SK-N-SH (cell line): ENCODE measurements around the gene RELT. TPM values are rescaled to one million over a fixed set of nuclear protein-coding genes. Genes with fewer than 3 reads are reported as not detected.

Experiments used
- CTCF ChIA-PET: fragments of 300-600, 350-600 bp; formaldehyde crosslinking; extraction: SDS; loops from one replicate; lab custom pipeline; 2021; lab: Yijun Ruan, JAX
- POLR2A ChIA-PET: fragments of 350-600 bp; sonication (Branson Sonifier 250); formaldehyde crosslinking; extraction: SDS; loops from one replicate; lab custom pipeline; 2020; ENCODE audit warnings: antibody characterized with exemption, inconsistent platforms; lab: Yijun Ruan, JAX
- DNase-seq: peaks from one replicate; pipeline ENCODE4 v3.0.0; 2012
- H2AFZ ChIP-seq: fragments of 200-600 bp; sonication (generic); 2 replicates; pipeline ENCODE4 v1.8.1; 2016; ENCODE audit warnings: antibody characterized with exemption, mild to moderate bottlenecking, low read depth
- H3F3A ChIP-seq: fragments of 200-600 bp; sonication (generic); replicated peaks from 2 replicates; pipeline ENCODE3; 2016; ENCODE audit warnings: antibody characterized with exemption, mild to moderate bottlenecking; ENCODE audit not compliant: insufficient read depth
- H3K27ac ChIP-seq, 2 experiments: fragments of 200-500 bp in 1 of 2; fragments of 200-600 bp in 1 of 2; sonication (Bioruptor generic) in 1 of 2; sonication (generic), shearing (Covaris generic) in 1 of 2; 2 replicates each; pipeline versions ENCODE4 v1.5.1 to v1.6.1; 2014 to 2016; ENCODE audit warnings: low read depth in 2 of 2, inconsistent platforms in 1 of 2, low read length in 1 of 2, mild to moderate bottlenecking in 1 of 2, mixed read lengths in 1 of 2
- H3K27me3 ChIP-seq: fragments of 200-600 bp; sonication (generic), shearing (Covaris generic); 2 replicates; pipeline ENCODE4 v1.6.1; 2016; ENCODE audit warnings: mixed run types; ENCODE audit not compliant: insufficient read depth
- H3K36me3 ChIP-seq, 2 experiments: fragments of 200-500 bp in 1 of 2; fragments of 200-600 bp in 1 of 2; sonication (Bioruptor generic) in 1 of 2; sonication (generic) in 1 of 2; replicated peaks in 1 of 2; 2 replicates each; pipeline versions ENCODE3 to v1.5.1; 2014 to 2016; ENCODE audit warnings: low read length in 1 of 2, mild to moderate bottlenecking in 1 of 2; ENCODE audit not compliant: insufficient read depth in 2 of 2, control insufficient read depth in 1 of 2
- H3K4me1 ChIP-seq, 2 experiments: fragments of 200-500 bp in 1 of 2; fragments of 200-600 bp in 1 of 2; sonication (Bioruptor generic) in 1 of 2; sonication (generic), shearing (Covaris generic) in 1 of 2; 2 replicates each; pipeline versions ENCODE4 v1.5.1 to v1.6.1; 2014 to 2016; ENCODE audit warnings: low read depth in 1 of 2, low read length in 1 of 2, mixed run types in 1 of 2; ENCODE audit not compliant: insufficient read depth in 2 of 2, control insufficient read depth in 1 of 2
- H3K4me2 ChIP-seq: fragments of 200-600 bp; sonication (generic), shearing (Covaris generic); 2 replicates; pipeline ENCODE4 v1.6.1; 2017; ENCODE audit warnings: mixed run types
- H3K4me3 ChIP-seq, 2 experiments: fragments of 200-500 bp in 1 of 2; fragments of 200-600 bp in 1 of 2; sonication (Bioruptor generic) in 1 of 2; sonication (generic), shearing (Covaris generic) in 1 of 2; 2 replicates each; pipeline versions ENCODE4 v1.5.1 to v1.8.1; 2014 to 2016; ENCODE audit warnings: low read depth in 2 of 2, inconsistent platforms in 1 of 2, low read length in 1 of 2, mild to moderate bottlenecking in 1 of 2, mixed read lengths in 1 of 2, moderate library complexity in 1 of 2
- H3K79me2 ChIP-seq: fragments of 200-600 bp; sonication (generic); 2 replicates; pipeline ENCODE4 v1.8.1; 2017; ENCODE audit warnings: mild to moderate bottlenecking; ENCODE audit not compliant: insufficient read depth
- H3K9ac ChIP-seq: fragments of 200-600 bp; sonication (generic); 2 replicates; pipeline ENCODE4 v1.6.1; 2017; ENCODE audit warnings: mixed run types
- H3K9me2 ChIP-seq: fragments of 200-600 bp; sonication (generic); 2 replicates; pipeline ENCODE4 v1.6.1; 2017; ENCODE audit warnings: mixed run types
- H3K9me3 ChIP-seq: fragments of 200-600 bp; sonication (generic); 2 replicates; pipeline ENCODE4 v1.6.1; 2017; ENCODE audit warnings: mixed run types, mild to moderate bottlenecking, moderate library complexity
- H4K20me1 ChIP-seq: fragments of 200-600 bp; sonication (generic); 2 replicates; pipeline ENCODE4 v1.6.1; 2017; ENCODE audit warnings: mild to moderate bottlenecking, mixed run types; ENCODE audit not compliant: insufficient read depth
- CHD2 ChIP-seq: fragments of 150-350 bp; IDR thresholded peaks from 2 replicates; pipeline ENCODE4 v1.6.1; 2018; ENCODE audit warnings: low read length; ENCODE audit not compliant: partially characterized antibody
- EZH2phosphoT487 ChIP-seq: fragments of 200-600 bp; sonication (generic); IDR thresholded peaks from 2 replicates; pipeline ENCODE4 v1.6.1; 2017; ENCODE audit warnings: low read depth, mixed run types, mild to moderate bottlenecking, antibody characterized with exemption, moderate library complexity, borderline replicate concordance
- FOSL2 ChIP-seq: IDR thresholded peaks from 2 replicates; pipeline ENCODE4 v1.4.0; 2012; ENCODE audit warnings: low read depth, mild to moderate bottlenecking, moderate library complexity, borderline replicate concordance
- GABPA ChIP-seq: IDR thresholded peaks from 2 replicates; pipeline ENCODE4 v1.4.0; 2012; ENCODE audit warnings: low read depth, mild to moderate bottlenecking
- JUND ChIP-seq: IDR thresholded peaks from 2 replicates; pipeline ENCODE4 v1.4.0; 2012
- NRF1 ChIP-seq: IDR thresholded peaks from 2 replicates; pipeline ENCODE4 v1.6.1; 2012; ENCODE audit warnings: low read depth, mild to moderate bottlenecking, low read length
- POLR2AphosphoS5 ChIP-seq: IDR thresholded peaks from 2 replicates; pipeline ENCODE4 v1.6.1; 2012; ENCODE audit warnings: low read depth, low read length
- RXRA ChIP-seq: IDR thresholded peaks from 2 replicates; pipeline ENCODE4 v1.4.0; 2012; ENCODE audit warnings: low read depth, mild to moderate bottlenecking, borderline replicate concordance
- SMC3 ChIP-seq: IDR thresholded peaks from 2 replicates; pipeline ENCODE4 v1.6.1; 2012; ENCODE audit warnings: low read depth, low read length, improper control_type of control experiment
- TAF1 ChIP-seq: IDR thresholded peaks from 2 replicates; pipeline ENCODE4 v1.6.1; 2012; ENCODE audit warnings: low read depth, mild to moderate bottlenecking, low read length, moderate library complexity, borderline replicate concordance
- TEAD4 ChIP-seq: IDR thresholded peaks from 2 replicates; pipeline ENCODE4 v1.4.0; 2012; ENCODE audit warnings: mild to moderate bottlenecking, borderline replicate concordance; ENCODE audit not compliant: insufficient read depth
- USF1 ChIP-seq: IDR thresholded peaks from 2 replicates; pipeline ENCODE4 v1.4.0; 2012; ENCODE audit warnings: low read depth, borderline replicate concordance
- WGBS: methylation state at CpG from one replicate; pipeline ENCODE4 v1.1.6; 2017; ENCODE audit warnings: low lambda C conversion rate; 5-methylcytosine and 5-hydroxymethylcytosine counted together
- polyA plus RNA-seq, 3 experiments: library from polyadenylated mRNA; depleted of rRNA; stranded (reverse); fragments of >200 nt; gene quantifications; 2 replicates each; pipeline ENCODE4 v1.2.3, GENCODE V29; 2012
- TF ChIP-seq, protein P1 (sequence below): IDR thresholded peaks from 2 replicates; pipeline ENCODE4 v1.4.0; 2012; ENCODE audit warnings: low read depth
- TF ChIP-seq, protein P2 (sequence below): IDR thresholded peaks from 2 replicates; pipeline ENCODE4 v1.6.1; 2012; ENCODE audit warnings: mild to moderate bottlenecking, low read depth, low read length, moderate library complexity

RELT gene
- polyA plus RNA-seq, 1 of the 3 experiments (the other 2 are of a cell fraction) = 4.3 TPM

- Histone ChIP-seq H3K9me3 (no peaks in the 10 kb centered on the region), H3K4me2 (no peak overlapping the region), H3F3A (peaks cover 9% of the 10 kb centered on the region), H3K9ac (no peak overlapping the region), H3K27ac (no peak overlapping the region), H3K4me1 (no peaks in the 10 kb centered on the region; a peak in 1 of 4 replicates), H3K79me2 (no peaks in the 10 kb centered on the region), H4K20me1 (no peaks in the 10 kb centered on the region), H3K36me3 (peaks cover 6 to 10% of the 10 kb centered on the region in 2 experiments), H3K27me3 (no peaks in the 10 kb centered on the region)
- WGBS = 100% methylated on average over 1 of the region's 2 CpGs
- POLR2A ChIA-PET = no interaction called here
- CTCF ChIA-PET = interaction anchor here (0.6 to 10.2 kb wide), 6 partner anchors 49 to 263 kb away, joined by 3 to 122 read pairs (median 10); no protein-coding TSS in a partner anchor
- TF ChIP-seq CHD2 (no peak), NRF1 (no peak), EZH2phosphoT487 (no peak), FOSL2 (no peak), GABPA (no peak), TAF1 (no peak), JUND (no peak), RXRA (no peak), TEAD4 (no peak), SMC3 (no peak), POLR2AphosphoS5 (no peak)
- TF ChIP-seq, protein P1, sequence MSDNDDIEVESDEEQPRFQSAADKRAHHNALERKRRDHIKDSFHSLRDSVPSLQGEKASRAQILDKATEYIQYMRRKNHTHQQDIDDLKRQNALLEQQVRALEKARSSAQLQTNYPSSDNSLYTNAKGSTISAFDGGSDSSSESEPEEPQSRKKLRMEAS = no peak
- TF ChIP-seq, protein P2, sequence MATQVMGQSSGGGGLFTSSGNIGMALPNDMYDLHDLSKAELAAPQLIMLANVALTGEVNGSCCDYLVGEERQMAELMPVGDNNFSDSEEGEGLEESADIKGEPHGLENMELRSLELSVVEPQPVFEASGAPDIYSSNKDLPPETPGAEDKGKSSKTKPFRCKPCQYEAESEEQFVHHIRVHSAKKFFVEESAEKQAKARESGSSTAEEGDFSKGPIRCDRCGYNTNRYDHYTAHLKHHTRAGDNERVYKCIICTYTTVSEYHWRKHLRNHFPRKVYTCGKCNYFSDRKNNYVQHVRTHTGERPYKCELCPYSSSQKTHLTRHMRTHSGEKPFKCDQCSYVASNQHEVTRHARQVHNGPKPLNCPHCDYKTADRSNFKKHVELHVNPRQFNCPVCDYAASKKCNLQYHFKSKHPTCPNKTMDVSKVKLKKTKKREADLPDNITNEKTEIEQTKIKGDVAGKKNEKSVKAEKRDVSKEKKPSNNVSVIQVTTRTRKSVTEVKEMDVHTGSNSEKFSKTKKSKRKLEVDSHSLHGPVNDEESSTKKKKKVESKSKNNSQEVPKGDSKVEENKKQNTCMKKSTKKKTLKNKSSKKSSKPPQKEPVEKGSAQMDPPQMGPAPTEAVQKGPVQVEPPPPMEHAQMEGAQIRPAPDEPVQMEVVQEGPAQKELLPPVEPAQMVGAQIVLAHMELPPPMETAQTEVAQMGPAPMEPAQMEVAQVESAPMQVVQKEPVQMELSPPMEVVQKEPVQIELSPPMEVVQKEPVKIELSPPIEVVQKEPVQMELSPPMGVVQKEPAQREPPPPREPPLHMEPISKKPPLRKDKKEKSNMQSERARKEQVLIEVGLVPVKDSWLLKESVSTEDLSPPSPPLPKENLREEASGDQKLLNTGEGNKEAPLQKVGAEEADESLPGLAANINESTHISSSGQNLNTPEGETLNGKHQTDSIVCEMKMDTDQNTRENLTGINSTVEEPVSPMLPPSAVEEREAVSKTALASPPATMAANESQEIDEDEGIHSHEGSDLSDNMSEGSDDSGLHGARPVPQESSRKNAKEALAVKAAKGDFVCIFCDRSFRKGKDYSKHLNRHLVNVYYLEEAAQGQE = no peak
- TF ChIP-seq, all 33 proteins: peak for 0
- Histone ChIP-seq H3K9me2 (no peaks in the 10 kb centered on the region), H2AFZ (no peak overlapping the region), H3K4me3 (no peak overlapping the region)
- no peak for DNase-seq
Observed at GRCh38 chr11:73398721-73399120, 22.5 kb downstream of the RELT start.

- Histone ChIP-seq H4K20me1 (no peaks in the 10 kb centered on the region), H3F3A (peaks cover 9% of the 10 kb centered on the region), H3K4me3 (no peak overlapping the region), H3K36me3 (peaks cover 6 to 10% of the 10 kb centered on the region in 2 experiments), H3K27me3 (no peaks in the 10 kb centered on the region), H3K4me1 (no peaks in the 10 kb centered on the region; a peak in 1 of 4 replicates), H3K27ac (no peak overlapping the region), H3K9me2 (no peaks in the 10 kb centered on the region), H3K9me3 (no peaks in the 10 kb centered on the region), H3K4me2 (no peak overlapping the region), H3K9ac (no peak overlapping the region), H3K79me2 (no peaks in the 10 kb centered on the region), H2AFZ (no peak overlapping the region)
- no peak for DNase-seq
- TF ChIP-seq RXRA = no peak
- no peak for TF ChIP-seq USF1
- POLR2A ChIA-PET = no interaction called here
- WGBS = 86% methylated on average over 6 of the region's 6 CpGs
- CTCF ChIA-PET = interaction anchor here (0.6 to 10.2 kb wide), 7 partner anchors 13 to 262 kb away, joined by 3 to 122 read pairs (median 4); no protein-coding TSS in a partner anchor
Observed at GRCh38 chr11:73399159-73399590, 23.0 kb downstream of the RELT start.
